GM18519 (cell line): ENCODE results near the gene RPRD2.

Experiments
- ATAC-seq: cut with Tn5 transposase; IDR thresholded peaks from one replicate; pipeline ENCODE4 v1.9.1; 2021; ENCODE audit warnings: mild to moderate bottlenecking, moderate library complexity; ENCODE audit not compliant: unreplicated experiment, low FRiP score

The RPRD2 gene

DNA sequence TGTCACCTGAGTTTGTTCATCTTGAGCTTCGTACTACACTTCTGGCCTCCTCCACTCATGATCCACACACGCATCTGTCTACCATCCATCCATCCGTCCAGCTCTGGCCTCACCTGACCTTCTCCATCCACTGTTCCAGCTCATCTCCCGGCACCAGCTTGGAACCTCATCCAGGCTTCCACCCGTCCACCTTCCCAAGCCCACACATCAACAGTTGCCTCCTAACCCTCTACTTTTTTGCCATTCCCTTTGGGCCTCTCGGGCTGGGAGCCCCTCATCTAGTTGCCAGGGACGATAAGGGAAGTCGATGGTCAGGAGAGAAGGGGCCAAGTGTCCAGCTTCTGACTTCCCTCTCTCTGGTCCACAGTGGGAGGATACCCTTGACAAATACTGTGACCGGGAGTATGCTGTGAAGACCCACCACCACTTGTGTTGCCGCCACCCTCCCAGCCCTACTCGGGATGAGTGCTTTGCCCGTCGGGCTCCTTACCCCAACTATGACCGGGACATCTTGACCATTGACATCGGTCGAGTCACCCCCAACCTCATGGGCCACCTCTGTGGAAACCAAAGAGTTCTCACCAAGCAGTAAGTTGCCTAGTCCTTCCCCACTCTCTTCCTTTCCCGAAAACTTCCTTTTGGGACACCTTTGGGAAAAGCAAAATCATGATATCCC is 148.2 kb downstream of the RPRD2 start:
- no peak for ATAC-seq

DNA sequence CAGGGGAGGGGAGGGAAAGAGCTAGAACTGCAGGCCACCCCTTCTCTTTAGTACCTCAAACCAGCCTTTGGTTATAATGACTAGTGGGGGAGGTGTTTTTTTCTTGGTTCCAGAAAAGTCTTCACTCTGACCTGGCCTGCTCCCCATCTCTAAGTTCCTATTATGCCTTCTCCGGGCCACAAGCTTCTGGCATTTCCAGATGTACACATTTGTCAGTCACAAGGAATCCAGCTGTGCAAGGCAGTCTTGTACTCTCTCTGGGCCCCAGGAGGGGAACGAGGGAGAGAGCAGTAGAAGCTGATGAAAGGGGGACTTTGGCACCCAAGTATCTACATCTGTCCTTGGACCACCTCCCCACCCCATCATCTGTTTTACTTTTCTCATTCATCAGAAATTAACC is 148.9 kb downstream of the RPRD2 start:
- no peak for ATAC-seq

DNA sequence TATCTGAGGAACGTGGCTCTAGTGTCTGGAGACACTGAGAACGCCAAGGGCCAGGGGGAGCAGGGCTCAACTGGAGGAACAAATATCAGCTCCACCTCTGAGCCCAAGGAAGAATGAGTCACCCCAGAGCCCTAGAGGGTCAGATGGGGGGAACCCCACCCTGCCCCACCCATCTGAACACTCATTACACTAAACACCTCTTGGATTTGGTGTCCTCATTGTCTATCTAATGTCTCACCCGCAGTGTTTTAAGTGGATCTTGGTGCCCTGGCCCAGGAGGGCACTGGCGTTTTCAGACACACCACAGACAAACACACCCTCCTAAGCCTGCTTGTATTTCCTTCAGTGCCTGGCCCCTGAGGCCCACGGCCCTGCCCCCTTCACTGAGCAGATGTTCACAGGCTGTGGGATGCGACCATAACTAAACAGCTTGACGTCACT is 149.4 kb downstream of the RPRD2 start:
- ATAC-seq, result no peak

DNA sequence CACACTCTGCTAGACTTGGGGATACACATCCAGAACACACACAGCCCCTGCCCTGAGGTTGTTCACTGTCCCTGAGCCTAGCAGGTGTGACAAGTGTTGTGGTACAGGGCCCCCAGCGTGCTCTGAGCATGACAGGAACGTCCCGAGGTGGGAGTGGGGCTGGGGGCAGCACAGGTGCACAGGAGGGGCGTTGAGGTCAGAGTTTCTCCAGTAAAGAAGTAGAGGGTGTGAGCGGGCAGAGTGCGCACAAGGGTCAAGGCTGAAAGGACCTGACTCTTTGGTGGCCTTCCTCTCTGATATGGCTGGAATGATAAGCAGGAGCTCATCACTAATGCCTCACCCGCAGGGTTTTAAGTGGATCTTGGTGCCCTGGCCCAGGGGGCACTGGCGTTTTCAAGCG is 150.3 kb downstream of the RPRD2 start:
- no peak for ATAC-seq

DNA sequence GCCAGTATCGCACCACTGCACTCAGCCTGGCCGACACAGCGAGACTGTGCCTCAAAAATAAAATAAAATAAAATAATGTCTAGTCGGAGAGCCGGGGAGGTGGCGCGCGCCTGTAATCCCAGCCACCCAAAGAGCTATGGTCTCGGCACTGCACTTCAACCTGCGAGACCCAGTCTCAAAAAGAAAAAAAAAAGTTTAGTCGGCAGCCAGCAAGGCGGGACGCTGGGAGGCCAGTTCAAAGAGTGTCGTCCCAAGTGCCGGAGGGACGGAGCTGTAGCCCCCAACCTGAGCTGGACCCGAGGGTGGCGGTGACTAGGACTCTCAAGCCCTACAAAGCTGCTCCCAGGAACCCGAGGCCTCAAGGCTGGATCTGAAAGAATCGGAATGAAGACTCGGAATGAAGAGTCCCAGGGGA is 151.0 kb downstream of the RPRD2 start:
- no peak for ATAC-seq

DNA sequence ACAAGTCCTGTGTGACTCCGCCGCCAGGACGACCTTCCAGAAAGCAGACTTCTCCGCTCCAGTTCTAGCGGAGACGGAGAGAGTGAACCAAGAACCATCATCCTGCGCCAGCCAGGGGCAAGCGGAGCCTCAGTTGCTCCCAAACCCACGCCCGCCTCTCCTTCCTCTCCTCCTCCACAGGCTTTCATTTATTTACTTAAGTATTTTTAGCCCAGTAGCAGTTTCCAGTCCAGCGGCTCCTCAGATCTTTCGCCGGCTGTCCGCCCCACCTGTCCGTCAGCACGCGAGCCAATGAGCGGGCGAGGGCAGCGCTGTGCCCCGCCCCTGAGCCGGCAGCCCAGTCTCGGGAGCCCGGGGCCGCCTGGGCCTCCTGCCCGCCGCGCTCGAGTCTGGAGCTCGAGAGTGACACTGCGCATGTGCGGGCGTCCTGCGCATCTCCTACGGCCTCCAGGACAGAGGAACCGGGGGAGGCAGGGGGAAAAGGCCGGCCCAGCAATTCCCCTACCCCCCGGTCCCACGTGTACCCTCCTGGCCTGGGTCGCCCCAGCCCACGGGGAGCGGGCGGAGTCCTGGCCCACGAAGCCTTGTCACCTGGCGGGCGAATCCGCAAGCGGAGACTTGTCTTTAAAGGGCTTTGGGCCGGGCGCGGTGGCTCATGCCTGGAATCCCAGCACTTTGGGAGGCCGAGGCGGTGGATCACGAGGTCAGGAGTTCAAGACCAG is 151.5 kb downstream of the RPRD2 start, which contains the start of gene FALEC:
TSS of gene FALEC (plus strand) at position 425 of the 722 bp plus-strand sequence.
- peak; percentile 82 for ATAC-seq

DNA sequence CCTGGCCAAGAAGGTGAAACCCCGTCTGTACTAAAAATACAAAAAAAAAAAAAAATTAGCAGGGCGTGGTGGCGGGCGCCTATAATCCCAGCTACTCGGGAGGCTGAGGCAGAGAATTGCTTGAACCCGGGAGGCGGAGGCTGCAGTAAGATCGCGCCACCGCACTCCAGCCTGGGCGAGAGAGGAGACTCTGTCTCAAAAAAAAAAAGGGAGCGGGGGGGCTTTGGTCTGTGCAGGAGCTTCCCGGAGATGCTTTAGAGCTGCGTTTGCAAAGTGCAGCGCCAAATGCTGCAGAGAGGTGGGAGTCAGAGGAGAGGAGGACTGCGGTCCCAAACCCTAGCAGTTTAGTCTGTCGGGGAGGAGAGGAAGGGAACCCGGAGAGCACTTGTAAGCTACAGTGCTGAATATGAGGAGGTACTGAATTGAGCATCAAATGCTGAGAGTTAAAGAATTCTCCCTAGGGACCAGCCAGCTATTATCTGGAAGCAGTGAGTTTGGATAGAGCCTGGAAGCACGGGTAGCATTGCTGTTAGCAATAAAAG is 152.2 kb downstream of the RPRD2 start:
- no peak for ATAC-seq

DNA sequence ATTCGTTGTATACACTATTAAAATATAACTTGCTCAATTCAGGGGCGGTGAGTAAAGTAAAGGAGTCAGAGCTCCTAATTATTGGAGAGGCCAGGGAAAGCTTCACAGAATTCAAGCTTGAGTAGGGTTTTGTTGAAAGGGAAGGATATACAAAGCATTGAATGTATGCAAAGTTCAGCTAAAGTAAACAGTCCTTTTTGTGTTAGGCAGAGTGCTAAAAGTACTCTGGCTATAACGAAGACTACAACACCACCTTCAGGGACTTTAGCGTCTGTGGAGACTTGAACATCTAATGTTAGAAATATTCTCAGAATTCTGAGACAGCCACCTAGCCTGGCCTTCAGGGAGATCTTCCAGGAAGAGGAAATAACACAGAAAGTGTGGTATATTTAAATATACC is 152.7 kb downstream of the RPRD2 start:
- ATAC-seq, result no peak

DNA sequence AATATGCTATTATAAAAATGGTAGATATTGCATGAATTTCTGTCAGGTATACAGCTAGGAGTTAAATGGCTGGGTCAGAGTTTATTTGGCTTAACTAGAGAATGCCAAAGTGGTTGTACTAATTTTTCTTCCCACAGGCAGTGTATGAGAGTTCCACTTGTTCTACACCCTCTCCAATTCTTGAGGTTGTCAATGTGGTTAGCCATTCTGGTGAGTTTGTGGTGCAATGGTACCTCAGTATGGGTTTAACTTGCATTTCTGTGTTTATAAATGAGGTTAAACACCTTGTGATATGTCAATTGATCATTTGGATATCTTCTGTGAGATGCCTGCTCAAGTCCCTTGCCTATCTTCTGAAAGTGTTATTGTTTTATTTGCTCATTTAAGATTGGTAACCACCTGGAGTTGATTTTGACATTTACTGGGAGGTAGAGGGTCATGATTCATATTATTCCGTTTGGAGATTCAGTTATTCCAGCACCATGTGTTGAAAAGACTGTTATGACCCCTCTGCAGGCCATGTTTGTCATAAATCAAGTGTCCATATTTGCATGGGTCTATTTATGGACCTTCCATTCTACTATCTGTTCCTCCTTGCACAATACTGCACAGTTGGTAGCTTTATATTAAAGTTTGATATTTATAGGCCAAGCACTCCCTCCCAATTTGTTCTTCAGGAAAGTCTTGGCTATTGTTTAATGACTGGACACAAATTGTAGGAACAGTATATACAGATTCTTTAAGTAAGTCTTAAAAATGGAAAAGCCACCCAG is 157.4 kb downstream of the RPRD2 start:
- ATAC-seq, result no peak

DNA sequence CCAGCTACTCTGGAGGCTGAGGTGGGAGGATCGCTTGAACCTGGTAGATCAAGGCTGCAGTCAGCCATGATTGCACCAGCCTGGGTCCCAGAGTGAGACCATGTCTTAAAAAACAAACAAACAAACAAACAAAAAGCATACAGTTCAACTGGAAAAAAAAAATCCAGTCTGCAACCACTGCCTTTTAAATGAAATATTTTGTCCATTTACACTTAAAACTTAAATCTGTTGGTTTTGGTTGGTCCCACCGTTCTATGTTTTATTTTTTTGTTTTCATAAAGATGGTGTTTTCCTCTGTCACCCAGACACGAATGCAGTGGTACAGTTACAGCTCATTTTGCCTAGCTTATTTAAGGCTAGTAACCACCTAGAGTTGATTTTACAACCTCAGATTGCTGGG is 161.4 kb downstream of the RPRD2 start:
- ATAC-seq, result no peak
